Panc1 (cell line): ENCODE measurements around the gene HMGB1.

ENCODE experiments used
- POLR2AphosphoS5 ChIP-seq: IDR thresholded peaks from 2 replicates; pipeline ENCODE4 v1.6.1; 2012; ENCODE audit warnings: mild to moderate bottlenecking, low read depth, low read length, moderate library complexity
- TF ChIP-seq, protein P1 (sequence below): fragments of 450-650 bp; IDR thresholded peaks from 2 replicates; pipeline ENCODE4 v1.5.1; 2017; ENCODE audit warnings: mild to moderate bottlenecking

DNA sequence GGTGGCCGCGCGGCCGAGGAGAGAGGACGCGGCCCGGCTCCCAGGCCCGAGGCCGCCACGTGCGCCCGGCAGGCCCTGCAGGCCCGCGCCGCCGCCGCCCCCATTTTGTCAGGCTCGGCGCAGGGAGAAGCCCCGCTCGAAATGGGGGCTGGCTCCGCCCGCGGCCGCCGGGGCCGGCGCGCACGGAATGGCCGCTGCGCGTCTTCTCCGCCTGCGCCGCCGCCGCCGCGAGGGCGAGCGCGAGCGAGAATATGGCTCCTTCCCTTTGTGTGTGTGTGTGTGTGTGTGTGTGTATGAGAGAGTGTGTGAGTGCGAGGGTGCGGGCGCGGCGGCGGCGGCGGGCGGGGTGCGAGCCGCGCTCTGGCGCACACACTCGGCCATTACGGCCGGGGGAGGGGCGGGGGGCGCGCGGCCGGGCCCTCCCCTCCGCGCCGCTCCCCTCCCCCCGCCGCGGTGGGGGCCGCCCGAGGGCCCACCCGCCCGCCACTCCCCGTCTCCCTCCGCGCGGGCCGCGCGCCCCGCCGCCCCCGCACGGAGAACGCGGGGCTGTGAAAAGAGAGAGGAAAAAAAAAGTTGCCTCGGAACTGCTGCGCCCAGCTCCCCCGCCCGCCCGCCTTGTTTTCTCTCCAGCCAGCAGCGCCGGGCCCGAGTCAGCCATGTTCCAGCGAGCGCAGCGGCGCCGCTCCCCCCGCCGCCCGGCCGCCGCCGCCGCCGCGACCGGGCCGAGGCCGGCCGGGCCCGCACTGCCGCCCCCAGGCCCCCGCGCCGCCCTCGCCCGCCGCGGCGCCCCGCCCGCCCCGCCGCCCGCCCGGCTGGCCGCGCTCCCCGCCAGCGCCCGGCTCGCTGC is 1.0 kb downstream of the HMGB1 start:
- TF ChIP-seq, protein P1, sequence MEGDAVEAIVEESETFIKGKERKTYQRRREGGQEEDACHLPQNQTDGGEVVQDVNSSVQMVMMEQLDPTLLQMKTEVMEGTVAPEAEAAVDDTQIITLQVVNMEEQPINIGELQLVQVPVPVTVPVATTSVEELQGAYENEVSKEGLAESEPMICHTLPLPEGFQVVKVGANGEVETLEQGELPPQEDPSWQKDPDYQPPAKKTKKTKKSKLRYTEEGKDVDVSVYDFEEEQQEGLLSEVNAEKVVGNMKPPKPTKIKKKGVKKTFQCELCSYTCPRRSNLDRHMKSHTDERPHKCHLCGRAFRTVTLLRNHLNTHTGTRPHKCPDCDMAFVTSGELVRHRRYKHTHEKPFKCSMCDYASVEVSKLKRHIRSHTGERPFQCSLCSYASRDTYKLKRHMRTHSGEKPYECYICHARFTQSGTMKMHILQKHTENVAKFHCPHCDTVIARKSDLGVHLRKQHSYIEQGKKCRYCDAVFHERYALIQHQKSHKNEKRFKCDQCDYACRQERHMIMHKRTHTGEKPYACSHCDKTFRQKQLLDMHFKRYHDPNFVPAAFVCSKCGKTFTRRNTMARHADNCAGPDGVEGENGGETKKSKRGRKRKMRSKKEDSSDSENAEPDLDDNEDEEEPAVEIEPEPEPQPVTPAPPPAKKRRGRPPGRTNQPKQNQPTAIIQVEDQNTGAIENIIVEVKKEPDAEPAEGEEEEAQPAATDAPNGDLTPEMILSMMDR = no peak
- no peak; the same call in 1 of the 2 replicates for TF ChIP-seq POLR2AphosphoS5
